Testis (tissue), 3 donors: ENCODE results near the gene LIME1. TPM values are rescaled to one million over a fixed set of nuclear protein-coding genes. Genes with fewer than 3 reads are reported as not detected.
"Not testable (repeated sequence)": the region's sequence is repeated elsewhere in the genome, so short reads cannot be mapped to it uniquely, and the experiment has no call there.

Source experiments
- DNase-seq: peaks from one replicate; pipeline ENCODE4 v3.0.0-alpha.2; 2019
- H3K27ac ChIP-seq, 2 donors: fragments of 200-600 bp; sonication (generic); one replicate each; pipeline ENCODE4 v1.5.1; 2019
- H3K27me3 ChIP-seq: fragments of 200-600 bp; sonication (generic); one replicate; pipeline ENCODE4 v1.5.1; 2019
- H3K36me3 ChIP-seq: fragments of 200-600 bp; sonication (generic); one replicate; pipeline ENCODE4 v1.5.1; 2017; ENCODE audit warnings: low read depth; ENCODE audit errors: missing control alignments
- H3K4me1 ChIP-seq: fragments of 200-600 bp; sonication (generic); one replicate; pipeline ENCODE4 v1.5.1; 2019
- H3K4me3 ChIP-seq, 2 donors: fragments of 200-600 bp; sonication (generic); one replicate each; pipeline ENCODE4 v1.5.1; 2017 to 2019
- H3K9me3 ChIP-seq: fragments of 200-600 bp; sonication (generic); one replicate; pipeline ENCODE4 v1.5.1; 2017
- POLR2A ChIP-seq: fragments of 450-650 bp; IDR thresholded peaks from one replicate; pipeline ENCODE4 v1.6.1; 2017; ENCODE audit warnings: antibody characterized with exemption, mild to moderate bottlenecking, moderate library complexity
- WGBS, 2 donors: methylation state at CpG; one replicate each; pipeline ENCODE4 v1.1.5; 2018; 5-methylcytosine and 5-hydroxymethylcytosine counted together
- intact Hi-C: fragments of 100-400 bp; cut with DNase I; formaldehyde crosslinking; loops from one replicate; pipeline ENCODE4 v1.15.1; 2023; ENCODE audit warnings: low total_unique reads
- polyA plus RNA-seq: library from polyadenylated mRNA; stranded (reverse); fragments of 350-450 nt; fragmentation: Illumina TruSeq; extraction: RNeasy Lipid Tissue Mini Kit (QIAGEN cat#74804); gene quantifications from one replicate; pipeline ENCODE4 v1.2.3, GENCODE V29; 2014; ENCODE audit warnings: low read depth, low replicate concordance; ENCODE audit not compliant: insufficient read depth
- total RNA-seq, 2 donors: library from RNA; depleted of rRNA; stranded (reverse); fragments of >200 nt; gene quantifications; one replicate each; pipeline ENCODE4 v1.2.3, GENCODE V29; 2016
- TF ChIP-seq, protein P1 (sequence below), 3 experiments: fragments of 450-650 bp in 2 of 3; fragments of 200-600 bp in 1 of 3; sonication (generic) in 1 of 3; IDR thresholded peaks; one replicate each; pipeline ENCODE4 v1.5.1; 2016 to 2019; ENCODE audit warnings: antibody characterized with exemption in 3 of 3, mild to moderate bottlenecking in 2 of 3, moderate library complexity in 1 of 3

The LIME1 gene
- total and polyA plus RNA-seq, 3 donors from 2014 or later = 5.6 to 47.4 (median 41.4) TPM

DNA sequence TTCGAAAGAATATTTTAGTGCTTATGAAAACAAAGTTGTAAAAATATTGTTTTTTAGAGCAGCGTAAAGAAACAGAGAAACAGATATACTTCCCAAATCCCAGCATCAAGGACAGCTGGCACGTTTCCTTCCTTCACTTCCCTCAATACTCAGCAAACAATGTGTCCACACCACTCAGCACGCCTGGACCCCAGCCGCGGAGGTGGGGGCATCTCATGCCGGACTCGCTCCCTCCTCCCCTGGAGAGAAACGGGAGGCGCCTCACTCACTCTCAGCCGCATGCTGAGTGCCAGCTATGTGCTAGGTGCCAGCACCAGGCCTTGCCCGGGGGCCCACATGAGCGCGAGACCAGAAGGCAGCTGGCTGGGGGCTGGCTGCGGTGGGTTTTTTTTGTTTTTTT is 37.8 kb downstream of the LIME1 start:
- H3K27ac ChIP-seq = no peak overlapping the region
- no peak for TF ChIP-seq POLR2A
- TF ChIP-seq, protein P1, sequence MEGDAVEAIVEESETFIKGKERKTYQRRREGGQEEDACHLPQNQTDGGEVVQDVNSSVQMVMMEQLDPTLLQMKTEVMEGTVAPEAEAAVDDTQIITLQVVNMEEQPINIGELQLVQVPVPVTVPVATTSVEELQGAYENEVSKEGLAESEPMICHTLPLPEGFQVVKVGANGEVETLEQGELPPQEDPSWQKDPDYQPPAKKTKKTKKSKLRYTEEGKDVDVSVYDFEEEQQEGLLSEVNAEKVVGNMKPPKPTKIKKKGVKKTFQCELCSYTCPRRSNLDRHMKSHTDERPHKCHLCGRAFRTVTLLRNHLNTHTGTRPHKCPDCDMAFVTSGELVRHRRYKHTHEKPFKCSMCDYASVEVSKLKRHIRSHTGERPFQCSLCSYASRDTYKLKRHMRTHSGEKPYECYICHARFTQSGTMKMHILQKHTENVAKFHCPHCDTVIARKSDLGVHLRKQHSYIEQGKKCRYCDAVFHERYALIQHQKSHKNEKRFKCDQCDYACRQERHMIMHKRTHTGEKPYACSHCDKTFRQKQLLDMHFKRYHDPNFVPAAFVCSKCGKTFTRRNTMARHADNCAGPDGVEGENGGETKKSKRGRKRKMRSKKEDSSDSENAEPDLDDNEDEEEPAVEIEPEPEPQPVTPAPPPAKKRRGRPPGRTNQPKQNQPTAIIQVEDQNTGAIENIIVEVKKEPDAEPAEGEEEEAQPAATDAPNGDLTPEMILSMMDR (IDR thresholded peaks at IDR 0.05) = no peak
- H3K36me3 ChIP-seq = no peaks in the 10 kb centered on the region
- no peak overlapping the region for H3K4me3 ChIP-seq
- intact Hi-C loops = no loop called here
- no peak for DNase-seq
- peaks cover 31% of the 10 kb centered on the region for H3K4me1 ChIP-seq
- WGBS, 2 donors = 37 to 45% methylated on average over 15 of the region's 15 CpGs
- no peaks in the 10 kb centered on the region for H3K9me3 ChIP-seq
- H3K27me3 ChIP-seq = no peaks in the 10 kb centered on the region

DNA sequence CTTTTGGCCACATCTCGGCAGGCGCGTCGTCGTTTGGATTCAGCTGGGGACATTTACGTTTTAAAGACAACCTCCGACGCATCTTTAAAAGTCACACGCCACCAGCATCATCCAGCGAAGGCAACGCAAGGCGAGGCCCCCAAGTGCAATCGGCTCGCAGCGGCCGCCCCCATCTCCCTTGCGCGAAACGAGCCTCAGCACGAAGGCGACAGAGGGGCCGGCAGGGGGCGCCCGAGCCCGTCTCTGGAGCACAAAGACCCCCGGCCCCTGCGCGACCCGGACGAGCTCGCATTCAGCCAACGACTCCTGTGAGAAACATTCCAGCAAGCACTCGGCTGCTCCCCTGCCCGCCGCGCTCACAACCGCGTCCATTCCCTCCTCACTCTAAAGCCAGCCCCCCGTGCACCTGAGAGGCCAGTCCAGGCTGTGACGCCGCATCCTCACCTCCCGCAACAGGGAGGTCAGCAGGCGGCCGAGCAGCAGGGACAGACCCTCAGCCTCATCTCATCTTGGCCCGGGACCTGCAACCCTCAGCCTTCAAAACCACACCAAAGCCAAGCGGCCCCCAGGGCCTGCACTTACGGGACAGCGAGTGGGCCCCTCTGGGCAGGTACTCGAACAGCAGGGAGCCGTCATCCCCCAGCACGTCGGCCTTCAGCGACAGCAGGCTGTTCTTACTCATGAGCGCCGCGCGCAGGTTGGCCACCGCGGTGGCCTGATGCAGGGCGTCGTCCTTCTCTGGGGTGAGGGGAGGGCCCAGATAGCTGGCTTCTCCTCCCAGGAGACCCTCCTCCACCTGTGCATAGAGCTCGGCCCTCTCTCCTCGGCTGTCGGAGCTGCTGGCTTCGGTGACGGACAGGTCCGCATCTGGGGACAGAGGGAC is 38.9 kb downstream of the LIME1 start:
- peak; percentile 73 for DNase-seq
- Histone ChIP-seq H3K4me1 (peaks cover 31% of the 10 kb centered on the region), H3K27me3 (no peaks in the 10 kb centered on the region), H3K9me3 (no peaks in the 10 kb centered on the region), H3K36me3 (no peaks in the 10 kb centered on the region), H3K27ac (no peak overlapping the region), H3K4me3 (peak overlapping the region in 1 of 2 donors; percentile 15)
- WGBS, 2 donors = 40 to 56% methylated on average over 27 to 67 of the region's 67 CpGs
- TF ChIP-seq, protein P1 (IDR thresholded peaks at IDR 0.05) = peak; percentile 53 to 68 (median 60)
- TF ChIP-seq POLR2A = no peak
- intact Hi-C loops = no loop called here

DNA sequence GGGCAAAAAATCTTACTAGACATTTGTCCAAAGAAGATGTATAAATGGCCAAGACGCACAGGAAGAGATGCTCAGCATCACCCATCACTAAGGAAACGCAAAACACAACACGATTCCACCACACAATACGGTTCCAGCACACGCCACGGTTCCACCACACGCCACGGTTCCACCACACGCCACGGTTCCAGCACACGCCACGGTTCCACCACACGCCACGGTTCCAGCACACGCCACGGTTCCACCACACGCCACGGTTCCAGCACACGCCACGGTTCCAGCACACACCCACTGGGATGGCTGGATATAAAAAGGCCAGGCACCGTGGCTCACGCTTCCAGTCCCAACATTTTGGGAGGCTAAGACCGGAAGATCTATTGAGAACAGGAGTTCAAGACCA is 40.4 kb downstream of the LIME1 start:
- H3K9me3 ChIP-seq, H3K27ac ChIP-seq, H3K27me3 ChIP-seq, intact Hi-C loops, H3K4me3 ChIP-seq, DNase-seq, H3K36me3 ChIP-seq: not testable (repeated sequence)
- peaks cover 31% of the 10 kb centered on the region for H3K4me1 ChIP-seq
- WGBS, 2 donors = 85% methylated on average over 19 to 23 of the region's 23 CpGs

DNA sequence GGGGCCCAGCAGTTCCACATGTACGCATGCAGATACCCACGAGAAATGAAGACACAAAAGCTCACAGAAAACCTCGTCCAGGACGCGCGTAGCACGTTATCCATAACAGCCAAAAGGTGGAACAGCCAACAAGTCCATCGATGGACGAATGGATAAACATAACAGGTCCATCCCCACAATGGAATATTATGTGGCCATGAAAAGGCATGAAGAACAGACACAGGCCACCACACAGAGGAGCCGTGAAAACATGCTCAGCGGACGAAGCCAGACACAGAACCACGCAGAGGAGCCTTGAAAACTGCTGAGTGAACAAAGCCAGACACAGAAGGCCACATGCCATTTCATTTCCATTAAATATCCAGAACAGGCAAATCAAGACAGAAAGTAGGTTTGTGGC is 41.1 kb downstream of the LIME1 start:
- H3K27me3 ChIP-seq = no peaks in the 10 kb centered on the region
- no peak for DNase-seq
- intact Hi-C loops = no loop called here

DNA sequence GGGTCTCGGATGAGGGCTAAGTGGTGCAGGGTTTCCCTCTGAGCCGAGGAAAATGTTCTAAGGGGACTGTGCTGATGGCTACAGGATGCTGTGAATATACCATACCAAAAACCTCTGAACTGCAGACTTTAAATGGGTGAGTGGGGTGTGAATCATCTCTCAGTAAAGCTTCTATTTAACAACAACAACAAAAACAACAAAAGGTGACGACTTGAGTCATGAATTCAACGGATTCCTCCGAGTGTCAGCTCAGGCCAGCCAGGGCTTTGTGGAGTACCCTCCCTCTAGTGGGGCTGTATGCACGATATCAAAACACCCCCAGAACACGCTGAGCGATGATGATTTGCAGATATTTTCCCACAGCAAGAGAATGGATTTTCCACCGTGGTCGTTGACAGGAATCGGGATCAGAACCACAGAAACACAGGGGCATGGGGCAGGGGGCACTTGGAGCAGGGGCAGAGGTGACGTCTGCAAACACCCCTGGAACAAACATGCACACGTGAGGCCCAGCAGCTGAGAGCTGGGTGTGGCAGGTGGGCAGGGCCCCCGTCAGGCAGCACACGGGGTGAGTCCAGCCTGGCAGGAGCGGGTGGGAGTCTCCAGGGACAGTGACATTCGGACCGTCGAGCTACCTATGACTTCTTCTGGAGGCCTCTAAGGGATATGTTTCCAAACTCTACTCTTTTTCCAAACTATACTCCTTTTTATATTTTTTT is 41.7 kb downstream of the LIME1 start:
- Histone ChIP-seq H3K4me3 (no peak overlapping the region), H3K4me1 (peaks cover 26% of the 10 kb centered on the region), H3K36me3 (no peaks in the 10 kb centered on the region), H3K27me3 (no peaks in the 10 kb centered on the region), H3K27ac (no peak overlapping the region), H3K9me3 (no peaks in the 10 kb centered on the region)
- TF ChIP-seq POLR2A = no peak
- TF ChIP-seq, protein P1 (IDR thresholded peaks at IDR 0.05) = no peak
- WGBS, 2 donors = 72 to 73% methylated on average over 17 to 19 of the region's 19 CpGs
- intact Hi-C loops = no loop called here
- DNase-seq = no peak

More for the DNA sequence above, 41.1 kb downstream of the LIME1 start:
- H3K4me1 ChIP-seq = peaks cover 31% of the 10 kb centered on the region
- H3K36me3 ChIP-seq = no peaks in the 10 kb centered on the region
- WGBS, 2 donors = 88 to 94% methylated on average over 13 of the region's 13 CpGs
- H3K9me3 ChIP-seq = no peaks in the 10 kb centered on the region
- no peak overlapping the region for H3K27ac ChIP-seq
- H3K4me3 ChIP-seq = no peak overlapping the region
- TF ChIP-seq, protein P1 (IDR thresholded peaks at IDR 0.05) = no peak
- TF ChIP-seq POLR2A = no peak
